GM21529 (cell line): ENCODE results near the gene PRRX2.

Source experiments
- ATAC-seq: cut with Tn5 transposase; IDR thresholded peaks from one replicate; pipeline ENCODE4 v1.9.1; 2021; ENCODE audit not compliant: unreplicated experiment

The PRRX2 gene

DNA sequence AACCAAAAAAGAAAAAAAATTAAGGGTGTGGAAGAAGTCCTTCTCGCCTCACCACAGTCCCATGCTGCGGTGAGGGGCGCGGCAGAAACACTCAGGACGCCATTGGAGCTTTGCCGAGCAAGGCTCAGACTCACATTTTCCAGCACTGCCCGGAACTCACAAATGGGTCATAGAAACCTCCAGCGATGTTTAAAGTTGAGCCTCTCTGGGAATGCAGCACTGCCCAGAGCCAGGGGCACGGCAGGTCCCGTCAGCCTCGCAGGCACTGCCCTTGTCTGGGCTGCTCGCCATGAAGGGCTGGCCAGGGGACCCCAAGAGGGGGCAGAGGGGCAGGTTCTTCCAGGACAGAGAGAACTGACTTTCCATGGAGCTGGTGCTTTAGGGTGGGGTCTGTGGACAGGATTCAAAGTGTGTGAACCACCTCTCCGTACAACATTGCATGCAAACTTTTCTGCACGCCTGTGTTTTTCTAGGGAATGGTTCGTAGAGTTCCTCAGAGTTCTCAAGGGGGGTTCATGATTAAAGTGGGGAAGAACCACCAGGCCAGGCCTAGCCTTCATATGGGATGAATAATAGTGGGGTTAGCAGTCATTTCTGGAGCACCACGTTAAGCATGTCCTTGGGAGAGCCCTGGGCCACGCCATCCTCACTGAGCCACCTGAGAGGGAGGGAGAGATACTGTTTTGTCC lies 38.4 kb downstream of the PRRX2 start:
- ATAC-seq = no peak

DNA sequence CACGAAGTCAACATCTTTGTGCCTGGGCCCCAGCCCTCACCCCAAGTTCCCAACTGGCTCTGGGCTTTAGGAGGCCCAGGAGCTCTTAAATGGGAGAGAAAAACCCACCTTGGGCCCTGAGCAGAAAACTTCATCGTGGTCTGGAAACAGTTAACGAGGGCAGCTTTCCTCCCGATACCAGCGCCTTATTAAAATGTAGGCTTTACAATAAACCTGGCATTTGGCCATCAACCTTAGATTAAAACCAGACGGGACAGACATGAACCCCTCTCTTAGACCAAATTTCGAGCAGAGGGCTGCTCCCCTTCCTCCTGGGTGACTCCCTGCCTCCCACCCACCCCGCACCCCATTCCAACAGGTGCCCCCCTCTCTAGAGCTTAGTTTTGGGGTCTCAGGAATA lies 39.4 kb downstream of the PRRX2 start:
- ATAC-seq = no peak

DNA sequence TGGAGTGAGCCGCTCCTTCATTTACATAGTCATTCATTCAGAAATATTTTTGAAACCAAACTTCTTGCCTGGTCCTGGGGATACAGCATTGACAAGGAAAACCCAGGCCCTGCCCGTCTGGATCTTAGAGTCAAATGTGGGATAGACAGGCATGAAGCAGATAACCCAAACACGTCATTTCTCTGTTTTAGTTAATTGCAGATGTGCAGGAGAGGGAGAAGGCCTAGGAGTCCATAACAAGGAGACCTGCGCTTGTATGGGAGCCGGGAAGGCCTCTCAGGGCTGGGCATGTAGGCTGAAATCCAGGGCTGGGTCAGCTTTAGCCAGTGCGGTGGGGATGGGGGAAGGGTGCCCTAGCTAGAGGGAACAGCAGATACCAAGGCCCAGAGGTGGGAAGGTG lies 43.3 kb downstream of the PRRX2 start:
- ATAC-seq = no peak

DNA sequence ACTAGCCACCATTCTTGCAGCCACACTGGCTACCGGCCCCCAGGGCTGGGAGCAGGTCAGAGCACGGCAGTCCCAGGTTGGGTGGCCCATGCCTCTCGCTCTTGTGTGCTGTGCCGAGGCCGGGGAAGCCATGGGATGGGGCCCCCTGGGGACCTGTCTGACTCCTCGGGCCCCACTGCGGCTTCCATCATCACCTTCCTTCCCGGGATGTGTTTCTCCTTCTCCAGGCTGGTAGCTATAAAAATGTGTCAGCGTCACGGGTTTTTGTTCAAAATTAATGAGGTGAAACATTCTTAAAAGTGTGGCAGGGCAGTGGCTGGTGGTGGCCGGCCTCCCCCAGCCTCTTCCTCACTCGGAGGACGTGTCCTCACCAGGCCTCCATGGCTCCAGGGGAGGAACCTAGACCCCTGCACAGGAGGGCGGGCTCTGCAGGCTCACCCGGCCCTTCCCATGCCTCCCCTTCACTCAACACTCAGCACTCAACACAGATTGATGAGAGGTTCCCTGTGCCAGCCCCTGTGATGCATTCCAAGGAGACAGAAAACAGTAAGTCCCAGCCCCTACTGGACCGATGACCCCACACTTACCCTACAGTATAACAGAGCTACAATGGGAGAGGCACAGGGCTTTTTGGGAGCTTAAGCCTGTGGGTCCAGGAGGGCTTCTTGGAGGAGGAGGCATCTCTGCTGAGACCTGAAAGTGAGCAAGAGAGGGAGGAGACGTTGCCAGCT lies 44.2 kb downstream of the PRRX2 start:
- ATAC-seq = no peak

DNA sequence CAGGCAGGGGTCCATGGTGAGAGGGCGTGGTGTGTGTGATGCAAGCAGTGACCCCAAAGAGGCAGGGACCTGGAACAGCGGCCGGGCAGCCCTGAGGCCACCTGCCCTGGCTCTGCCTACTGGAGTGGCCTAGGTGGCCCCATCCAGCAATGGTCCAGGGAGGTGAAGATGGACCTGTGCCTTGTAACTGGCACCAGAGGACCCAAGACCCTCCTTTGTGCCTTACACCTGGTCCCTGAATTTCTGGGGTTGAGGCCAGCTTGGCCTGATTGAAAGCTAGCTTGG lies 44.7 kb downstream of the PRRX2 start:
- no peak for ATAC-seq

DNA sequence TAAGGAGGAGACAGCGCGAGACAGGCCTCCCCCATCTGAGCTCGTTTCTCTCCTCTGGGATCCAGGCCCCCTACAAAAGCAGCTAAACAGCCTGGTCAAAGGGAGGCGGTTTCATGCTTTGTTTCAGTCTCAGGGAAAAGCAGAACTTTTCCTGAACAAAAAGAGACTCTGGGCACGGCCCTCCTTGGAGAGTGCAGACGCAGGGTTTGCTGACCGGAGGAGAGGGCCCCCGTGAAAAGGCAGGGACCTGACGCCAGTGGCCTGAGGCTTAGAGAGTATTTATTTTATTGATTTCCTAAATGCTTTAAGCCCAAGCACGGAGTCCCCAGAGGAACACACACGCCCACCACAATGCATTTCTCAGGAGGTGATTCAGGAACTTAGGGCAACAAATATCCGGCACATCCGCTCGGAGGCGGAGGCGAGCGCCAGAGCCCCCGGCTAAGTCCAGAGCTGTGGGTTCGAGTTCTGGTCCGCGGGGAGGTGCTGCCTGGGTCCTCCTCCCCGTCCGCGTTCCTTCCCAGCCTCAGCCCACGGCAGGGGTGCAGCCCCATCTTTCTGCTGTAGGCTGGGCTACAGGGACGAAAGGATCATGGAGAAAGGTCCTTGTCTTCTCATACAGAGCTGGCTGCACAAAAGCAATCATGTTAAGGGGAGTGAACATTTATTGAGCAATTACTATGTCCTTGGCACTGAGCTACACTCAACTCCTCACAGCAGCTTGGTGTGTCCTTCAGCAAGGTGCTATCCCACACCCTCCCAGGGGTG lies 47.4 kb downstream of the PRRX2 start:
- no peak for ATAC-seq

DNA sequence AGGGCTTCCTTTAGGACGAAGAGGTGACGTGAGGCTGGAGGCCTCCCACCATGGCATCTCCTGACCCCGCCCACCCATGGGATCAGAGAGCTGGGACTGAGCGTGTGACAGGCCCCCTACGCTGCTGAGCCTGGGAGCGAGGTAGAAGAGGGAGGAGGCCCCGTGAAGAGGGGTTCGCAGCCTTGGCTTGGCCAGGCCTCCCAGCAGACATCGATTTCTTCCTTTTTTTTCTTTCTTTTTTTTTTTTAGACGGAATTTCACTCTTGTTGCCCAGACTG lies 47.9 kb downstream of the PRRX2 start:
- ATAC-seq = no peak

DNA sequence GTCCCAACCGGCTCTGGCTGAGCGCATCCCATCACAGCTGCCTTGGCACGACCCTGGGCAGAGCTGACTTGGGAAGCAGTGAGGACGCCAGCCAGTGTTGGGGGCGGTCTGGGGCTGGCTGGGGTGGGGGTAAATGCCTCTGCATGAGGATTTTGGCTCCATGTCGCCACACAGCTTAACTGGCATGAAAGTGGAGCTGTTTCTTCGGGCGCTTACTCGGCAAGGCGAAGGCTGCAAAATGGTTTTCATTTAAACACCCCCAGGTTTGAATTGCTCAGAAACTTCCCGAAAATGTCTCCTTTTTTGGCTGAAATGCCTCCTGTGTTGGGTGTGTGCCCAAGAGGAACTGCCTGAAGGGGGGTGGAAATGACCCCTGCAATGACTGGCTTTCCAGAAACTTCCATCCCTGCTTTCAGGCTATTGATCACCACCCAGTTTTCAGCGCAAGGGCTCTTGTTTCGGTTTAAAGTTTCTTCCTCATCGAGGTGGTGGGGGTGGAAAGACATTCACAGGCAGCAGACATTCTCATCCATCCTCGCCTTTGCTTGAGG lies 49.1 kb downstream of the PRRX2 start:
- ATAC-seq = no peak

DNA sequence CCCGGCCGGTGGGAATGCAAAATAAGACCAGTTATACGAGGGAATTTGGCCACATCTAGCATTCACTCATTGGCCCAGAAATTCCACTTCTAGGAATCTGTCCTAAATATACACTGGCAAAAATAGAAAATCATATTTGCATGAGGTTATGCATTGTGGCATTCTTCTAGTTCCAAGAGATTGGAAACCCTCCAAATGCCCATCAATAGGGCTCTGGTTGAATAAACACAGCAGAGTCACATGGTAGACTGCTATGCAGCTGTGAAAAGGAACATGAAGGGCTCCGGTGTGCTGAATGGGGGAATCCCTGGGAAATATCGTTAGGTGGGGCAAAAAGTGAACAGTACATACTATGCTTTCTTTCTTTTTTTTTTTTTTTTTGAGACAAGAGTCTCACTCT lies 50.6 kb downstream of the PRRX2 start:
- no peak for ATAC-seq

DNA sequence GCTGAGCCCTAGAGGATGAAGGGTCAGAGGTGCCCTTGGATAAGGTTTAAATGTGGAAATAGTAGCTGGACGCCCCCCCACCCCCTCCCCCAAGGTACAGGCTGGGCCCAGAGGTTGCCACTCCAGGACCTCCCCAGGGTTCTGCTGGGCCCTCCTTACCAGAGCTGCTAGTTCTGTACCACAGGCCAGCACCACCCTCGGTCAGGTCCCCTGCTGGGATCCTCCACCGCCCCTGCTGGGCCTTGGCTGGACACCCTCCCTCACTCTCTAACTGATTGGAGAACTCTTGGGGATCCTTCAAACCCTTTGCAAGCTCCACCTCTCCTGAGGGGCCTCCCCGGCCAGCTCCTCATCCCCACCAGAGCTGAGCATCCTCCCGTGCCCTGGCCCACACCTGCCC lies 52.5 kb downstream of the PRRX2 start:
- ATAC-seq = no peak

DNA sequence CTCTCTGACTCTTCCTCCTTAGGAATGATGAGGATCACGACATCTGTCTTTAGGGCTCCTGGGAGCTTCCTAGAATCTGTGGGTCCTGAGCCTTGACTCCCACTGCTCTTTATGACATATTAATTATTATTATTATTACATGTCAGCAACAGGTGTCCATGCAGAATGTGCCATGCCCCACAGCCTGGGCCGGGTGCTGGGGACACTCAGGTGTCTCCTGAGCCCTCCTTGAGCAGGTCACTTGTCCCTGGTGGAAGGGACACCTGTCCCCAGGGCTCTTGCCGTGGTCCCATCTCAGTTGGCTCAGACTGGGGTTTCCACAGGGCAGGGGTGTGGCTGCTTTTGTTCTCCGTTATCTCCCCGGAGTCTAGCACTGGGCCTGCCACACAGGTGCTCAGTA lies 53.2 kb downstream of the PRRX2 start:
- no peak for ATAC-seq

DNA sequence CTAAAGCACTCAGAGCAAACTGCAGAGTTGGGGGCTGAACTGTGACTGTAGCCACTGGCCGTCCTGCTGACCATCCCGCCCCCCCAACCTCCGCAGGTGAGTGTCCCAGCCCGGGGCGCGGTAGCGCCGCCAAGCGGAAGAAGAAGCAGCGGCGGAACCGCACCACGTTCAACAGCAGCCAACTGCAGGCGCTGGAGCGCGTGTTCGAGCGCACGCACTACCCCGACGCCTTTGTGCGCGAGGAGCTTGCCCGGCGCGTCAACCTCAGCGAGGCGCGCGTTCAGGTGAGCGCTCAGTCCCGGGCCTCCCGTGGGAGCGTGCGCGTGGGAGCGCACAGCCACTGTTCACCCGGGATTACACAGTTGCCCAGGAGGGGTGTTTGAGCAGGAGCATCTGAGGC lies 53.7 kb downstream of the PRRX2 start:
- ATAC-seq = no peak

DNA sequence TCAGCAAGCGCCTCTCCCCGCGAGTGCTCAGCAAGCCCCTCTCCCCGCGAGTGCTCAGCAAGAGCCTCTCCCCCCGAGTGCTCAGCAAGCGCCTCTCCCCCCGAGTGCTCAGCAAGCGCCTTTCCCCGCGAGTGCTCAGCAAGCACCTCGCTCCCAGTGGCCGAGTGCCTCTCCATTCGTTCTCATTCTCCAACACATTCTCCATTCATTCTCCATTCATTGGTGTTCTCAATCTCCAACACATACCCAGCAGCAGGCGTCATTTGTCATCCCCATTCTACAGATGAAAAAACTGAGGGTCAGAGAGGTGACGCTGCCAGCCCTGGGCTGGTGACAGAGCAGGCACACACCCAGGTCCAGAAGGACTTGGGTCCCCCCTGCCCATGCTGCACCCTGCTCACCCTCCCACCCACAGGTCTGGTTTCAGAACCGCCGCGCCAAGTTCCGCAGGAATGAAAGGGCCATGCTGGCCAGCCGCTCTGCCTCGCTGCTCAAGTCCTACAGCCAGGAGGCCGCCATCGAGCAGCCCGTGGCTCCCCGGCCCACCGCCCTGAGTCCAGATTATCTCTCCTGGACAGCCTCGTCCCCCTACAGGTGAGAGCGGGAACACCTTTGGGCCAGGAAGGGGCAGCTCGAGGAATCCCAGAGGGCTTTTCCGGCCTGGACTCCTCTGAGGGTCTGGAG lies 54.9 kb downstream of the PRRX2 start:
- ATAC-seq = no peak

DNA sequence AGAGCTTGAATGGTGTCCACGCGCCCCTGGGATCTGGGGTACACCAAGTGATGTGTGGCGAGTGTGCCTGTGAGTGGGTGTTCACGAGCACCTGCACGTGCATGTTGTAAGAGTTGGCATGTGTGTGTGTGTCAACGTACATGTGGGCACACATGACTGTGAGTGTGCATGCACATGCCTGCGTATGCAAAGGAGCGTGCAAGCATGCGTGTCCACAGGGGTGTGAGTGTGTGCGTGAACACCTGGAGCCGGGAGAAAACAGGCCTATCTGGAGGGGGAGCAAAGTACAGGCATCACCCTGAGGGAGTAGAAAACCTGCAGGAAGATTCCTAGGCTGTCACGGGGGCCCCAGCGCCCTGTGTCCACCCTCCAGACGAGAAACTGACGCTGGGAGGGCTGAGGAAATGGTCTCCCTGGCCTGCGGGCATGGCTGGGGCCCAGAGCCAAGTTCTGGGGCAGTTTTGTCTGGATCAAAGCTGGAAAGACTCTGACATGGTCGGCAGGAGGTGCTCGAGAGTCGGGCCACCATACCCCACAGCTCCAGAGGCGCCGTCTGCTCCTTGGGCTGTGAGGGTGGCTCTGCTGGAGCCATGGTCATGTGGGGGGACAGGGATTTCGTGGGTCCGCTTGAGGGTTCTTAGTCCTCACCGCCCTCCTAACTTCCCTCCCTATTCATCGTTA lies 55.6 kb downstream of the PRRX2 start:
- ATAC-seq = no peak

DNA sequence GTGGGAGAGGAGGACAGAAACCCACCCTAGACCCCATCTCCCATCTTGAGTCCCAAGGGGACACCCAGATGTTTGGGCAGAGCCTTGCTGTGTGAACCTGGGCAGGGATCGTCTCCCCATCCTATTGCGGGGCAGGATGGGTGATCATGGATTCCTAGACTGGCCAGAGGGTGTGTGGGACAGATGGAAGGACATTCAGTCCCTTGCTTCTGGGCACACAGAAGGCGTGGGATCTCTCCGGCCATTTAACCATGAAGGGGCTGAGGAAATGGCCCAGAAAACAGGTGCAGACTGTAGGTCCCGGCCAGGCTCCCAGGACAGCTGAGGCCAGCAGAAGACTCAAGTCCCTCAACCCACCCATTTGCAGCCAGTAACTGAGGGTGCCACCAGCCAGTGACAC lies 57.5 kb downstream of the PRRX2 start:
- ATAC-seq = no peak

DNA sequence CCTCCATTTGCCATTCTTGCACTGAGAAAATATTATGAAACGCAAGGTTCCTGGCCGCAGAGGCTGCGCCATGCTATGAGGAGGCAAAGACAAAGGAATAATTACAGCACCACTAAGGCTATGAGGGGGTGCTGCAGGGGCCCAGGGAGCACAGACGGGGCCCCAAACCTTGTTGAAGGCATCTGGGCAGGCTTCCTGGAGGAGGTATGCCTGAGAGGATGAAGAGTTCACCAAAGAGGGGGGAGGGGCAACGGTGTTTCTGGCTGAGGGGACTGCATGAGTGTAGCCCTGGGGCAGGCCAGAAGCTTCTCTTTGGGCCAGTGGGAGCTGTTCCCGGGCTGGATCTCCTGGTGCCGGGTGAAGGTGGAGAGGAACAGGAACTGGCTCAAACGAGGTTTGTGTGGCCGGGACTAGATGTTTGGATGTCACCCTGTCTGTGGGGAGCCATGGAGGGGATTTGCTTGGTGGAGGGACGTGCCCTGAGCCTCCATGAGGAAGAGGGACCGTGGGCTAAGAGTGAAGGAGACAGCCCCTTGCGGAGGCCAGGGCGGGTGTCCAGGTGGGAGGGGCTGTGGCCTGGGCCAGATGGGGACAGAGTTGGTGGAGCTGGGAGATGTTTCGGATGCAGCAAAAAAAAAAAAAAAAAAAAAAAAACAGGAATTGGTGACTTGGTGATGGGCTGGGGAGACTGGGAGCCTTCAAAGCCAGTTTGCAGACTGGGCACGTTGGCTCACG lies 59.2 kb downstream of the PRRX2 start:
- ATAC-seq = no peak

DNA sequence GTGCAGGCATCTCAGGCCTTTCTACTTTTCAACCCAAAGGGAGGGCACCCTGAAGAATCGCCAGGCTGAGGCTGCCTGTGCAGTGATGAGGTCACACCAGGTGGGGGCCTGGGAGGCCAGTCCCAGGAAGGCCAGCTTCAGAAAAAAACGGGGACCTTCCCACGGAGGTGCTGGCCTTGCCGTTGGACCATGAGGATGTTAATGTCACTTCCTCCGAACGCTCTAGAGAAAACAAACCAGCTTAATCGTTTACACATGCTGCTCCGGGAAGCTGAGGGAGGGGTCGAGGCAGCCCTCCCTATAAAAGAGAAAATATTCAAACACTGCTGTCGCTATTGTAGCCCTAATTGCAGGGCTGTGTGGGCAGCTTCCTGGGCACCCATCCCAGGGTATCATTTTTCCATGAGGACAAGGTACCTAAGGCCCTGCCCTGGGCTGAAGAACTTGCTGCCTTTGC lies 60.4 kb downstream of the PRRX2 start:
- ATAC-seq = no peak

DNA sequence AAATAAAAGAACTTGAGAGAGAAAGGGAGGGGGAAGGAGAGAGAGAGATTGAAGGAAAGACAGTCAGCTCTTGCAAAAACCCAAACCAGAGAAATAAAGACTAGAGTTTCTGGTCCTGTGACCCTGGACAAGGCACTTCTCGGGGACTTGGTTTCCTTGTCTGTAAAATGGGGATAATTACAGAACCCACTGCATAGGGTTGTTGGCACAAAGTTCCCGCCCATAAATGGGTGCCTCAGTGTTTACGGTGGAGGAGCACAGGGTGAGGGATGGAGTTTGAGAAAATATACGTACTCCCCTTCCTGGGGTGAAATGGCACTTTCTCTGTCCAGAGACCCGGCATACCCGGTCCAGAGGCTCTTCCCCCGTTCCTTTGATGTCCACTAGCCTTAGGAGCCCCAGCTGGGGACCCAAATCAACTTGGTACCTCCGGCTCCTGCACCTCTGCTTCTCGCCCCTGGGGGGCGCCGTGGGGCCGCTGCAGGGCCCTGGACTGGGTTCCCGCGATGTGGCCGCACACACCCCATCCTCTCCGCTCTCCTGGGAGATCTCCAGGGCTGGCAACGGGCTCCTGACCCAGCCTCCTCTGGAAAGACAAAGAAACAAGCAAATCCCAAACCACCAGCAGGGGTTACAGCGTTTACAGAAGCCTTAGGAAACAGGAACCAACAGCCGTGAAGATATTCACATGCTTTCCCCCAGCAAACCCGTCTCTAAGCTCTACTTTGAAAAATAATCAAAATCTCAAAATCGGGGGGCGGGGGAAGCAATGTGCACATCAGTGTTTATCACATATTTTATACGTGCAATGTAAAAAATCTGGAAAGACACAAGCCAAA lies 61.1 kb downstream of the PRRX2 start:
- no peak for ATAC-seq

DNA sequence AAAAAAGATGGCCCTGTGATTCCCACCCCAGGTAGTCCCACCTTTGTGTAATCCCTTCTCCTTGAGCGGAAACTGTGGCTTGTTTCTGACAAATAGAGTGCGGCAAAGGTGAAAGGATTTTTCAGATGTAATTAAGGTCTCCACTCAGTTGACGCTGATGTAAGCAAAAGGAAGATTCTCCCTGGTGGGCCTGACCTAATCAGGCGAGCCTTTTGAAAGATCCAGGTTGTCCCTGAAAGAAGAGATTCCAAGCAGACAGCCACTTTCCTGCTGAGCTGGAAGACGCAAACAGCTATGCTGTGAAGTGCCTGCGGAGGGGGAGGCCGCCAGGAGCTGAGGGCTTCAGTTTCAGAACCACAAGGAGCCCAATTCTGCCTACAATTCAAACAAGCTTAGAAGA lies 63.3 kb downstream of the PRRX2 start:
- no peak for ATAC-seq
